HEK293 (cell line): ENCODE measurements around the gene PHF19.

Experiments used
- CTCF ChIA-PET: fragments of 350-600 bp; formaldehyde crosslinking; extraction: SDS; loops from one replicate; lab custom pipeline; 2021; ENCODE audit warnings: antibody characterized with exemption; lab: Yijun Ruan, JAX
- POLR2A ChIA-PET: fragments of 300-600 bp; formaldehyde crosslinking; extraction: SDS; loops from one replicate; lab custom pipeline; 2020; ENCODE audit warnings: antibody characterized with exemption, inconsistent platforms; lab: Yijun Ruan, JAX
- H3K27ac ChIP-seq: fragments of 200-500 bp; sonication (Bioruptor generic); 2 replicates; pipeline ENCODE4 v1.5.1; 2014; ENCODE audit warnings: low read depth, low read length, control low read depth, inconsistent platforms; ENCODE audit errors: extremely low read depth
- H3K36me3 ChIP-seq, 2 experiments: fragments of 200-500 bp in 1 of 2; sonication (Bioruptor generic) in 1 of 2; 1 replicate in 1 of 2; 2 replicates in 1 of 2; pipeline ENCODE4 v1.5.1; 2014 to 2017; ENCODE audit warnings: inconsistent platforms in 2 of 2, low read length in 2 of 2; ENCODE audit not compliant: control insufficient read depth in 2 of 2, insufficient read depth in 1 of 2
- H3K4me1 ChIP-seq: fragments of 200-500 bp; sonication (Bioruptor generic); 2 replicates; pipeline ENCODE4 v1.5.1; 2014; ENCODE audit warnings: mild to moderate bottlenecking, low read length, inconsistent platforms; ENCODE audit not compliant: control insufficient read depth, insufficient read depth
- H3K4me3 ChIP-seq: 2 replicates; pipeline ENCODE4 v1.5.1; 2011; ENCODE audit warnings: low read depth, mild to moderate bottlenecking, control low read depth, low read length, moderate library complexity
- H3K9me3 ChIP-seq: fragments of 200-500 bp; sonication (Bioruptor generic); 2 replicates; pipeline ENCODE4 v1.5.1; 2014; ENCODE audit warnings: low read depth, low read length, inconsistent platforms; ENCODE audit not compliant: control insufficient read depth, insufficient read depth
- ELK4 ChIP-seq: IDR thresholded peaks from 2 replicates; pipeline ENCODE4 v1.6.1; 2011; ENCODE audit warnings: mild to moderate bottlenecking, low read depth, low read length, borderline replicate concordance
- OSR2 ChIP-seq: fragments of 450-650 bp; formaldehyde crosslinking; IDR thresholded peaks from 2 replicates; pipeline ENCODE4 v1.5.1; 2016; ENCODE audit warnings: missing biosample characterization, missing genetic modification characterization
- PATZ1 ChIP-seq: fragments of 450-650 bp; formaldehyde crosslinking; IDR thresholded peaks from 2 replicates; pipeline ENCODE4 v1.5.1; 2016; ENCODE audit warnings: missing biosample characterization, missing genetic modification characterization
- REST ChIP-seq: fragments of 450-650 bp; formaldehyde crosslinking; IDR thresholded peaks from 2 replicates; pipeline ENCODE4 v1.5.1; 2016; ENCODE audit warnings: missing biosample characterization, missing genetic modification characterization
- SP2 ChIP-seq: fragments of 450-650 bp; formaldehyde crosslinking; IDR thresholded peaks from 2 replicates; pipeline ENCODE4 v1.5.1; 2016; ENCODE audit warnings: missing biosample characterization, missing genetic modification characterization
- TCF7L2 ChIP-seq: IDR thresholded peaks from 2 replicates; pipeline ENCODE4 v1.6.1; 2011; ENCODE audit warnings: low read depth, mild to moderate bottlenecking, inconsistent platforms, low read length, moderate library complexity, borderline replicate concordance
- ZNF133 ChIP-seq: fragments of 450-650 bp; formaldehyde crosslinking; IDR thresholded peaks from 2 replicates; pipeline ENCODE4 v1.5.1; 2016; ENCODE audit warnings: missing biosample characterization, missing genetic modification characterization
- ZNF138 ChIP-seq: fragments of 450-650 bp; formaldehyde crosslinking; IDR thresholded peaks from 2 replicates; pipeline ENCODE4 v1.5.1; 2016; ENCODE audit warnings: missing biosample characterization, missing genetic modification characterization, borderline replicate concordance
- ZNF2 ChIP-seq: fragments of 450-650 bp; formaldehyde crosslinking; IDR thresholded peaks from 2 replicates; pipeline ENCODE4 v1.5.1; 2016; ENCODE audit warnings: missing biosample characterization, missing genetic modification characterization
- ZNF37A ChIP-seq: fragments of 450-650 bp; IDR thresholded peaks from 2 replicates; pipeline ENCODE4 v1.5.1; 2018; ENCODE audit warnings: missing biosample characterization, missing genetic modification characterization
- ZNF510 ChIP-seq: fragments of 450-650 bp; formaldehyde crosslinking; IDR thresholded peaks from 2 replicates; pipeline ENCODE4 v1.5.1; 2018; ENCODE audit warnings: mild to moderate bottlenecking, missing genetic modification characterization, missing biosample characterization; ENCODE audit not compliant: insufficient replicate concordance
- ZNF555 ChIP-seq: fragments of 450-650 bp; formaldehyde crosslinking; conservative IDR thresholded peaks from 2 replicates; pipeline ENCODE4 v1.5.1; 2017; ENCODE audit warnings: missing biosample characterization, mild to moderate bottlenecking, missing genetic modification characterization, inconsistent platforms
- ZNF560 ChIP-seq: fragments of 450-650 bp; formaldehyde crosslinking; IDR thresholded peaks from 2 replicates; pipeline ENCODE4 v1.5.1; 2017; ENCODE audit warnings: missing biosample characterization, missing genetic modification characterization, borderline replicate concordance
- ZNF585B ChIP-seq: fragments of 450-650 bp; formaldehyde crosslinking; IDR thresholded peaks from 2 replicates; pipeline ENCODE4 v1.5.1; 2016; ENCODE audit warnings: missing biosample characterization, missing genetic modification characterization

Gene PHF19

GRCh38 chr9:120841930-120842684 lies 34.9 kb downstream of the PHF19 start:
- ChIA-PET POLR2A (interaction anchor here (0.5 to 0.8 kb wide), 2 partner anchors 33 to 214 kb away, joined by 3 to 5 read pairs; no protein-coding TSS in a partner anchor), CTCF (interaction anchor here (0.9 kb wide), 1 partner anchor 21 kb away, joined by 3 read pairs; no protein-coding TSS in a partner anchor)
- H3K4me3 ChIP-seq: peak overlapping the region; percentile 55
- H3K9me3 ChIP-seq: no peaks in the 10 kb centered on the region
- no peaks in the 10 kb centered on the region for H3K36me3 ChIP-seq
- no peak overlapping the region; the same call in 1 of the 2 replicates for H3K27ac ChIP-seq
- no peaks in the 10 kb centered on the region for H3K4me1 ChIP-seq
- TF ChIP-seq ZNF138 (tag by site-specific recombination) (no peak), TCF7L2 (no peak), ZNF37A (tag by site-specific recombination) (no peak), OSR2 (tag by site-specific recombination) (no peak)

- CTCF ChIA-PET: no interaction called here
Observed at GRCh38 chr9:120839146-120839545, 37.8 kb downstream of the PHF19 start.

More at GRCh38 chr9:120839146-120839545, 37.8 kb downstream of the PHF19 start:
- POLR2A ChIA-PET: no interaction called here
- Histone ChIP-seq H3K9me3 (no peaks in the 10 kb centered on the region), H3K27ac (no peak overlapping the region)
- TF ChIP-seq PATZ1 (tag by site-specific recombination): no peak
- TF ChIP-seq ZNF560 (tag by site-specific recombination): no peak
- no peak for TF ChIP-seq ZNF2 (tag by site-specific recombination)
- no peak for TF ChIP-seq ELK4
- TF ChIP-seq ZNF585B: no peak
- no peak for TF ChIP-seq ZNF510 (tag by site-specific recombination)
- no peak for TF ChIP-seq SP2 (tag by site-specific recombination)
- TF ChIP-seq ZNF555: no peak
- TF ChIP-seq ZNF133 (tag by site-specific recombination): no peak
- no peak for TF ChIP-seq REST
- TF ChIP-seq, all 188 proteins: peak for 0
- Histone ChIP-seq H3K36me3 (no peaks in the 10 kb centered on the region), H3K4me3 (no peak overlapping the region), H3K4me1 (no peaks in the 10 kb centered on the region)
